ENCODE measurements around the gene ZFAND3. TPM values are rescaled to one million over a fixed set of nuclear protein-coding genes. Genes with fewer than 3 reads are reported as not detected.

Gene ZFAND3
- total and polyA plus RNA-seq, 2 of the 4 experiments (the other 2 are of a cell fraction): 10.9 to 26.7 TPM

- no peak overlapping the region for H4K5ac ChIP-seq (ENCODE audit: low read depth, low read length)
- no peak overlapping the region for H2BK5ac ChIP-seq (ENCODE audit: low read depth, low read length, poor library complexity, severe bottlenecking)
- no peak overlapping the region for H3K18ac ChIP-seq (ENCODE audit: low read depth, low read length)
- no peak overlapping the region for H3K56ac ChIP-seq (ENCODE audit: extremely low read depth, insufficient read depth, low read length)
- no peaks in the 10 kb centered on the region for H3K36me3 ChIP-seq (ENCODE audit: control insufficient read depth, insufficient read depth, low read length)
- POLR2A ChIA-PET (ENCODE audit: unreplicated experiment): no interaction called here
- intact Hi-C loops (cut with micrococcal nuclease): no loop called here
- no peak overlapping the region for H3K4me2 ChIP-seq (ENCODE audit: low read depth, low read length)
- in situ Hi-C loops (cut with MboI; ENCODE audit: low sequenced_read_pairs): no loop called here
- peaks cover 17 to 81% of the 10 kb centered on the region in 2 experiments for H3K79me1 ChIP-seq (ENCODE audit: low read depth in 1 of 2, low read length in 2 of 2)
- TF ChIP-seq NFE2L2 (IDR thresholded peaks at IDR 0.05; ENCODE audit: low read depth, low read length) (no peak), FOS (IDR thresholded peaks at IDR 0.05; ENCODE audit: low read depth, low read length) (no peak), RCOR1 (IDR thresholded peaks at IDR 0.05; ENCODE audit: insufficient replicate concordance, low read length) (no peak), MXI1 (IDR thresholded peaks at IDR 0.05; ENCODE audit: borderline replicate concordance, low read depth, low read length) (no peak), CEBPB (IDR thresholded peaks at IDR 0.05; ENCODE audit: low read depth, low read length) (no peak), CTCF (conservative IDR thresholded peaks at IDR 0.05; ENCODE audit: low read depth, low read length) (no peak), MAFK (IDR thresholded peaks at IDR 0.05; ENCODE audit: low read depth, low read length) (peak; percentile 79), ELK1 (IDR thresholded peaks at IDR 0.05; ENCODE audit: borderline replicate concordance, low read depth, low read length) (no peak)
- dilution Hi-C loops (cut with HindIII; ENCODE audit: low sequenced_read_pairs, unreplicated experiment): no loop called here
- no peak overlapping the region for H3K4ac ChIP-seq (ENCODE audit: low read depth, low read length)
- no peaks in the 10 kb centered on the region for H3K9me3 ChIP-seq (ENCODE audit: control insufficient read depth, insufficient read depth, low read length)
- H3K9me1 ChIP-seq (ENCODE audit: insufficient read depth, low read length): peaks cover 22% of the 10 kb centered on the region
- no peak overlapping the region for H2AFZ ChIP-seq (replicated peaks; ENCODE audit: low read length, poor library complexity)
- no peak overlapping the region for H4K8ac ChIP-seq (ENCODE audit: low read depth in 2 of 2, low read length in 2 of 2)
- no peak overlapping the region for H4K91ac ChIP-seq (ENCODE audit: insufficient read depth, low read depth, low read length)
- WGBS, 2 experiments (ENCODE audit: extremely low coverage in 2 of 2, insufficient read length in 1 of 2): no CpG with 5 or more reads among the region's 5 CpGs
- H3K23ac ChIP-seq (ENCODE audit: low read depth, low read length): no peak overlapping the region
- peaks cover 92% of the 10 kb centered on the region for H4K20me1 ChIP-seq (ENCODE audit: insufficient read depth, low read length)
- H3K27ac ChIP-seq (ENCODE audit: insufficient read depth, low read length): no peak overlapping the region
- no peak overlapping the region for H3K9ac ChIP-seq (ENCODE audit: low read depth, low read length)
- no peak overlapping the region for H2AK9ac ChIP-seq (replicated peaks; ENCODE audit: low read depth, low read length, poor library complexity)
- DNase-seq: no peak
- no peak overlapping the region for H3K14ac ChIP-seq (replicated peaks; ENCODE audit: low read depth, low read length)
- H2AK5ac ChIP-seq (ENCODE audit: low read depth, low read length): no peak overlapping the region
- H3K4me1 ChIP-seq (ENCODE audit: control insufficient read depth, insufficient read depth, low read length): peaks cover 9% of the 10 kb centered on the region
- no peaks in the 10 kb centered on the region for H3K27me3 ChIP-seq (ENCODE audit: control insufficient read depth, insufficient read depth, low read length)
- ATAC-seq (ENCODE audit: low read depth): no peak
- BruUV-seq (replicated peaks): no TSS peak
- H3K4me3 ChIP-seq (ENCODE audit: insufficient read depth, low read depth, low read length): no peak overlapping the region
- no peak overlapping the region for H2BK15ac ChIP-seq (ENCODE audit: low read depth, low read length)
- CTCF ChIA-PET: no interaction called here
- H2BK120ac ChIP-seq (ENCODE audit: low read depth, low read length): no peak overlapping the region
- no peak overlapping the region for H2BK20ac ChIP-seq (ENCODE audit: low read depth, low read length)
Observed at GRCh38 chr6:37875561-37876309, 56.2 kb downstream of the ZFAND3 start.

Data from IMR-90 (cell line).